ENCODE measurements around the gene NDUFS2. TPM values are rescaled to one million over a fixed set of nuclear protein-coding genes. Genes with fewer than 3 reads are reported as not detected.

The NDUFS2 gene
- total and polyA plus RNA-seq, 9 of the 15 experiments (the other 6 are each of a cell fraction or from before 2014, with no cell fraction given), result 70.0 to 176 (median 141) TPM

DNA sequence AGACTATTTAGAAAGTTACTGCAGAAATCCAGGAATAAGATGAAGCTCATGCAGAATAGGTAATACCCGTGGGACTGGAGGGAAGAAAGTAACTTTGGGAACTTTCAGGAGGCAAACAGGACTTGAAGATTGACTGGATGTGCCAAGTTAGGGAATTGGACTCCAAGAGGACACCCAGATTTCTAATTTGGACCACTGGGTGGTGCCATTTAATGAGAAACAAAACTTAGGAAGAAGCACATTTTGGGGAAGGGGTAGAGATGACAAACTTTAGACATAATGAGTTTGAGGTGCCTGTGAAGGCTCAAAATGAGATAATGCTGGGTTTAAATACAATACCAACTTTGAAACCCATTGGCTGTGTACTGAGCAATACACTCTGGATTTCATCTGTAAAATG lies 21.5 kb upstream of the NDUFS2 start (continued):
- TF ChIP-seq, protein P1, sequence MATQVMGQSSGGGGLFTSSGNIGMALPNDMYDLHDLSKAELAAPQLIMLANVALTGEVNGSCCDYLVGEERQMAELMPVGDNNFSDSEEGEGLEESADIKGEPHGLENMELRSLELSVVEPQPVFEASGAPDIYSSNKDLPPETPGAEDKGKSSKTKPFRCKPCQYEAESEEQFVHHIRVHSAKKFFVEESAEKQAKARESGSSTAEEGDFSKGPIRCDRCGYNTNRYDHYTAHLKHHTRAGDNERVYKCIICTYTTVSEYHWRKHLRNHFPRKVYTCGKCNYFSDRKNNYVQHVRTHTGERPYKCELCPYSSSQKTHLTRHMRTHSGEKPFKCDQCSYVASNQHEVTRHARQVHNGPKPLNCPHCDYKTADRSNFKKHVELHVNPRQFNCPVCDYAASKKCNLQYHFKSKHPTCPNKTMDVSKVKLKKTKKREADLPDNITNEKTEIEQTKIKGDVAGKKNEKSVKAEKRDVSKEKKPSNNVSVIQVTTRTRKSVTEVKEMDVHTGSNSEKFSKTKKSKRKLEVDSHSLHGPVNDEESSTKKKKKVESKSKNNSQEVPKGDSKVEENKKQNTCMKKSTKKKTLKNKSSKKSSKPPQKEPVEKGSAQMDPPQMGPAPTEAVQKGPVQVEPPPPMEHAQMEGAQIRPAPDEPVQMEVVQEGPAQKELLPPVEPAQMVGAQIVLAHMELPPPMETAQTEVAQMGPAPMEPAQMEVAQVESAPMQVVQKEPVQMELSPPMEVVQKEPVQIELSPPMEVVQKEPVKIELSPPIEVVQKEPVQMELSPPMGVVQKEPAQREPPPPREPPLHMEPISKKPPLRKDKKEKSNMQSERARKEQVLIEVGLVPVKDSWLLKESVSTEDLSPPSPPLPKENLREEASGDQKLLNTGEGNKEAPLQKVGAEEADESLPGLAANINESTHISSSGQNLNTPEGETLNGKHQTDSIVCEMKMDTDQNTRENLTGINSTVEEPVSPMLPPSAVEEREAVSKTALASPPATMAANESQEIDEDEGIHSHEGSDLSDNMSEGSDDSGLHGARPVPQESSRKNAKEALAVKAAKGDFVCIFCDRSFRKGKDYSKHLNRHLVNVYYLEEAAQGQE (IDR thresholded peaks at IDR 0.05; ENCODE audit: borderline replicate concordance), result peak; percentile 17; the same call in 1 of the 2 replicates
- TF ChIP-seq, protein P1 (CRISPR knock-in tag; IDR thresholded peaks at IDR 0.05; ENCODE audit: low read depth), result no peak
- TF ChIP-seq RAD21 (CRISPR knock-in tag; conservative IDR thresholded peaks at IDR 0.05 in 1 of 2, IDR thresholded peaks at IDR 0.05 in 1 of 2) (peak; percentile 48 to 70), MCM5 (IDR thresholded peaks at IDR 0.05; ENCODE audit: low read depth) (no peak), ILK (tag; IDR thresholded peaks at IDR 0.05; ENCODE audit: borderline replicate concordance, low read depth) (no peak), CC2D1A (IDR thresholded peaks at IDR 0.05) (no peak), FOXM1 (IDR thresholded peaks at IDR 0.05; ENCODE audit: low read depth) (no peak), FOXM1 (CRISPR knock-in tag; IDR thresholded peaks at IDR 0.05; ENCODE audit: low read depth) (no peak), ETV6 (IDR thresholded peaks at IDR 0.05; ENCODE audit: borderline replicate concordance in 1 of 2, low read depth in 2 of 2, low read length in 1 of 2) (no peak), ETV6 (CRISPR knock-in tag; IDR thresholded peaks at IDR 0.05; ENCODE audit: borderline replicate concordance) (no peak), ZNF384 (IDR thresholded peaks at IDR 0.05; ENCODE audit: low read depth, low read length) (no peak), ZNF785 (CRISPR knock-in tag; IDR thresholded peaks at IDR 0.05) (no peak), ZEB2 (IDR thresholded peaks at IDR 0.05) (no peak), NR2C2 (CRISPR knock-in tag; IDR thresholded peaks at IDR 0.05) (no peak), NR2C2 (tag; IDR thresholded peaks at IDR 0.05) (no peak)
- TF ChIP-seq, protein P2, sequence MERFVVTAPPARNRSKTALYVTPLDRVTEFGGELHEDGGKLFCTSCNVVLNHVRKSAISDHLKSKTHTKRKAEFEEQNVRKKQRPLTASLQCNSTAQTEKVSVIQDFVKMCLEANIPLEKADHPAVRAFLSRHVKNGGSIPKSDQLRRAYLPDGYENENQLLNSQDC (CRISPR knock-in tag; IDR thresholded peaks at IDR 0.05), result no peak
- TF ChIP-seq, protein P3, sequence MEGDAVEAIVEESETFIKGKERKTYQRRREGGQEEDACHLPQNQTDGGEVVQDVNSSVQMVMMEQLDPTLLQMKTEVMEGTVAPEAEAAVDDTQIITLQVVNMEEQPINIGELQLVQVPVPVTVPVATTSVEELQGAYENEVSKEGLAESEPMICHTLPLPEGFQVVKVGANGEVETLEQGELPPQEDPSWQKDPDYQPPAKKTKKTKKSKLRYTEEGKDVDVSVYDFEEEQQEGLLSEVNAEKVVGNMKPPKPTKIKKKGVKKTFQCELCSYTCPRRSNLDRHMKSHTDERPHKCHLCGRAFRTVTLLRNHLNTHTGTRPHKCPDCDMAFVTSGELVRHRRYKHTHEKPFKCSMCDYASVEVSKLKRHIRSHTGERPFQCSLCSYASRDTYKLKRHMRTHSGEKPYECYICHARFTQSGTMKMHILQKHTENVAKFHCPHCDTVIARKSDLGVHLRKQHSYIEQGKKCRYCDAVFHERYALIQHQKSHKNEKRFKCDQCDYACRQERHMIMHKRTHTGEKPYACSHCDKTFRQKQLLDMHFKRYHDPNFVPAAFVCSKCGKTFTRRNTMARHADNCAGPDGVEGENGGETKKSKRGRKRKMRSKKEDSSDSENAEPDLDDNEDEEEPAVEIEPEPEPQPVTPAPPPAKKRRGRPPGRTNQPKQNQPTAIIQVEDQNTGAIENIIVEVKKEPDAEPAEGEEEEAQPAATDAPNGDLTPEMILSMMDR (IDR thresholded peaks at IDR 0.05 in 2 of 3, conservative IDR thresholded peaks at IDR 0.05 in 1 of 3; ENCODE audit: insufficient read depth in 2 of 3, low read depth in 1 of 3, low read length in 3 of 3), result peak; percentile 41 to 66 (median 55); a peak in 4 of 6 replicates
- TF ChIP-seq, protein P4, sequence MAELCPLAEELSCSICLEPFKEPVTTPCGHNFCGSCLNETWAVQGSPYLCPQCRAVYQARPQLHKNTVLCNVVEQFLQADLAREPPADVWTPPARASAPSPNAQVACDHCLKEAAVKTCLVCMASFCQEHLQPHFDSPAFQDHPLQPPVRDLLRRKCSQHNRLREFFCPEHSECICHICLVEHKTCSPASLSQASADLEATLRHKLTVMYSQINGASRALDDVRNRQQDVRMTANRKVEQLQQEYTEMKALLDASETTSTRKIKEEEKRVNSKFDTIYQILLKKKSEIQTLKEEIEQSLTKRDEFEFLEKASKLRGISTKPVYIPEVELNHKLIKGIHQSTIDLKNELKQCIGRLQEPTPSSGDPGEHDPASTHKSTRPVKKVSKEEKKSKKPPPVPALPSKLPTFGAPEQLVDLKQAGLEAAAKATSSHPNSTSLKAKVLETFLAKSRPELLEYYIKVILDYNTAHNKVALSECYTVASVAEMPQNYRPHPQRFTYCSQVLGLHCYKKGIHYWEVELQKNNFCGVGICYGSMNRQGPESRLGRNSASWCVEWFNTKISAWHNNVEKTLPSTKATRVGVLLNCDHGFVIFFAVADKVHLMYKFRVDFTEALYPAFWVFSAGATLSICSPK (IDR thresholded peaks at IDR 0.05; ENCODE audit: borderline replicate concordance), result no peak
